Lower leg skin (tissue), 4 donors: ENCODE measurements around the gene MRPS16. TPM values are rescaled to one million over a fixed set of nuclear protein-coding genes. Genes with fewer than 3 reads are reported as not detected.
A peak's percentile ranks its signal among the peaks of the same experiment; 100 is the strongest.
"Not testable (repeated sequence)": the region's sequence is repeated elsewhere in the genome, so short reads cannot be mapped to it uniquely, and the experiment has no call there.

Source experiments
- DNase-seq, 2 donors: peaks; one replicate each; pipeline ENCODE4 v3.0.0-alpha.2; 2019; ENCODE audit warnings: low spot score in 2 of 2
- H3K4me3 ChIP-seq: fragments of 200-600 bp; sonication (generic); 2 replicates; pipeline ENCODE4 v1.5.1; 2017; ENCODE audit warnings: mild to moderate bottlenecking, low read depth; ENCODE audit not compliant: poor library complexity, severe bottlenecking
- CTCF ChIP-seq, 3 donors: fragments of 450-650 bp; IDR thresholded peaks; one replicate each; pipeline ENCODE4 v1.5.1; 2016; ENCODE audit warnings: antibody characterized with exemption in 3 of 3, mild to moderate bottlenecking in 3 of 3, moderate library complexity in 2 of 3
- POLR2A ChIP-seq, 2 donors: fragments of 450-650 bp; IDR thresholded peaks; one replicate each; pipeline ENCODE4 v1.6.1; 2016 to 2017; ENCODE audit warnings: antibody characterized with exemption in 2 of 2, mild to moderate bottlenecking in 1 of 2, moderate library complexity in 1 of 2
- WGBS, 2 donors: methylation state at CpG; one replicate each; pipeline ENCODE4 v1.1.5; 2018; 5-methylcytosine and 5-hydroxymethylcytosine counted together
- intact Hi-C: fragments of 100-400 bp; cut with DNase I; formaldehyde crosslinking; loops from one replicate; pipeline ENCODE4 v1.15.0; 2023; ENCODE audit warnings: low total_unique reads
- total RNA-seq, 4 donors: library from RNA; depleted of rRNA; stranded (reverse); fragments of >200 nt; gene quantifications; one replicate each; pipeline ENCODE4 v1.1.0, GENCODE V29; 2016

The MRPS16 gene
- total RNA-seq, 4 donors from 2014 or later: 25.3 to 43.3 (median 40.0) TPM

DNA sequence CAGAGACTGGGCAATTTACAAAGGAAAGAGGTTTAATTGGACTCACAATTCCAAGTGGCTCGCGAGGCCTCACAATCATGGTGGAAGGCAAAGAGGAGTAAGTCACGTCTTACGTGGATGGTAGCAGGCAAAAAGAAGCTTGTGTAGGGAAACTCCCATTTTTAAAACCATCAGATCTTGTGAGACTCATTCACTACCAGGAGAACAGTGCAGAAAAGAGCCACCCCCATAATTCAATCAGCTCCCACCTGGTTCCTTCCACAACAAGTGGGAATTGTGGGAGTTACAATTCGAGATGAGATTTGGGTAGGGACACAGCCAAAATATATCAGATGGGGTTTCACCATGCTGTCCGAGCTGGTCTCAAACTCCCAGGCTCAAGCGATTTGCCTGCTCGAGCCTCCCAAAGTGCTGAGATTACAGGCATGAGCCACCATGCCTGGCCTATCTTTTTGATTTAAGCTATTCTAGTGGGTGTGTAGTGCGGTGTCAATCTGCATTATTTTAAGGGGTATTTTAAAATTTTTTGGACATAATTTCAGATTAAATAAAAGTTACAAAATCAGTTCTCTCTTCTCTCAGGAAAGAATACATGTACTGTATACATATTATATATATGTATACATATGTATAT lies 9.0 kb upstream of the MRPS16 start:
- TF ChIP-seq CTCF (IDR thresholded peaks at IDR 0.05): no peak
- no peak for TF ChIP-seq POLR2A (IDR thresholded peaks at IDR 0.05)
- H3K4me3 ChIP-seq: no peak overlapping the region
- 90 to 92% methylated on average over 9 of the region's 9 CpGs for WGBS, 2 donors
- intact Hi-C loops: no loop called here
- no peak for DNase-seq

DNA sequence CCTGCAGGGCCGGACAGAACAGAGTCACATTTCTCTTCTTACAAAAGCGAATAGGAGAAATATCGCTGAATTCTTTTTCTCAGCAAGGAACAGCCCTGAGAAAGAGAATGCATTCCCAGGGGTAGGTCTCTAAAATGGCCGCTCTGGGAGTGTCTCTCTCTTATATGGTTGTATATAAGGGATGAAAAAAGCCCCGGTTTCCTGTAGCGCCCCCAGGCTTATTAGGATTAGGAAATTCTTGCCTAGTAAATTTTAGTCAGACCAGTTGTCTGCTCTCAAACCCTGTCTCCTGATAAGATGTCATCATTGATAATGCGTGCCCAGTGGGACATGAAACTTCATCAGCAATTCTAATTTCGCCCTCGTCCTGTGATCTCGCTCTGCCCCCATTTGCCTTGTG lies 6.2 kb upstream of the MRPS16 start:
- WGBS, 2 donors: 93 to 94% methylated on average over 10 of the region's 10 CpGs
- DNase-seq, H3K4me3 ChIP-seq, intact Hi-C loops: not testable (repeated sequence)

DNA sequence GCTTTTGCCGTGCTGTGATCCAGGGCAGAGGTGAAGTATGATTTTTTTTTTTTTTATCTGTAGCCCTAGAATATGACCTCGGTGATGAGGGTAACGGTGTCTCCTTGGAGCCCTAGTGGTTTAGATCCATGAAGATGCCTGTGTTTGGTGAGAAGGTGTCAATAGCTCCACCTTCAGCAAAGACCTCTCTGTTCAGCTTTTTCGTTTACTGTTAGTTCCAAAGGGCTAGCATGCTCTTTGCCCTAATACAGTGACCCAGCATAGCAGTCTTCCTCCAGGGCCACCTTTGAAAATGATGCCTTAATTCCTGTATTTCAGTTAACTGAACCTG lies 746 bp upstream of the MRPS16 start:
- WGBS, 2 donors: 1 to 3% methylated on average over 4 of the region's 4 CpGs
- DNase-seq: no peak
- peak overlapping the region; percentile 71 for H3K4me3 ChIP-seq
- TF ChIP-seq POLR2A (IDR thresholded peaks at IDR 0.05) (no peak), CTCF (IDR thresholded peaks at IDR 0.05) (no peak)
- intact Hi-C loops: no loop called here

DNA sequence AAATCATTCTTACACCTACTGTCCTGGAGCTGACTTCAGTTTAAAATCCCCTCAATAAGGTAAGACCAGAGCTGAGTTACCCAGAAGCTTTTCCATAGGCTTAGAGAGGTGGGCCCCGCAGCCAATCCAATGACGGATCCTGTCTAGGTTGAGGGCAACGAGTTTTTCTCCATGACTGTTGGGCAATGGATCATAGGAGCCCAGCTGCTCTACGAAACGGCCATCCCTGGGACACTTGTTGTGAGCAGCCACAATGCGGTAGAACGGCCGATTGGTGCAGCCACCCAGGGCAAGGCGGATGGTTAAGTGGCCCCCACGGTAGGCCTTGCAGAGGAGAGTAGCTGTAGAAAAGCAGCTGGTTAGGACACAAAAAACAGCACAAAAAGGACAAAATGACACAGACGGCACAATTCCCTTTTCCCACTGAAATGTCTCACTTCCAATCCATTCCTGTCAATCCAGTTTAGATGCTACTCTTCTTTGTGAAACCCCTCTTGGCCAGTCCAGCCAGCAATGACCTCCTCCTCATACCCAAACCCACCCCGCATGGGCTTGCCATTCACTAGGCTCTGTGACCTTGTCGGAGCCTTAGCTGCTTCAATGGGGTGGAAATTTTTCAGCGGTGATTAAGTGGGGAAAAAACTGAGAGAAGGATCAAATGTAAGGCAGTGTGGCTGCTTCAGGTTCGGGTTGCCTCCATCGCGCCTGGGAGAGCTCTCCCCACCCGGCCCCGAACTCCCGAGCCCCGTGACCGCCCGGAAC lies 580 bp downstream of the MRPS16 start:
- TF ChIP-seq CTCF (IDR thresholded peaks at IDR 0.05): no peak
- no peak for TF ChIP-seq POLR2A (IDR thresholded peaks at IDR 0.05)
- no peak for DNase-seq
- peak overlapping the region; percentile 71 for H3K4me3 ChIP-seq
- WGBS, 2 donors: 24 to 25% methylated on average over 14 to 18 of the region's 23 CpGs
- intact Hi-C loops: no loop called here

DNA sequence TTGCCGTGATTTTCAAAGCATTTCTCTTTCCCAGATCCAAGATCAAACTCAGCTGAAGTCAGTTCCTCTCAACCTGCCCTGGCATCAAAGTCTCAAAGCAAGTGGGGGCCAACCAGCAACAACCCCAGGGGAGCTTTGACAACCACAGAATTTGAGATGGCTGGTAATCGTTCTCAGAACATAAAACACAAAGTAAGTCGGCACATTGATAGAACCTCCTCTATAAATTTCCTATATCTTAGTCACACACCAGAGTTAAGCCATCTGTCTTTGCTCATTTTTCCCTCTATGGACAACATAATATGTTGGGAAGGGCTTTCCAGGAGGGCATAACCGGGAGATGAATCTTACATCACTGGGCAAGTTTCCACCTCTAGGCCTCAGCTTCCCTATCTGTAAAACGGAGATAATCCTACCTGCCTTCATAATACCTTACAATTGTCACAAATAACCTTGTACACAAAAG lies 4.2 kb downstream of the MRPS16 start:
- DNase-seq: no peak
- intact Hi-C loops: no loop called here
- no peak overlapping the region for H3K4me3 ChIP-seq
- TF ChIP-seq CTCF (IDR thresholded peaks at IDR 0.05): no peak
- no peak for TF ChIP-seq POLR2A (IDR thresholded peaks at IDR 0.05)
- 78% methylated on average over 5 of the region's 5 CpGs for WGBS, 2 donors

- no peak overlapping the region for H3K4me3 ChIP-seq
- intact Hi-C loops: no loop called here
- 39 to 47% methylated on average over 4 of the region's 4 CpGs for WGBS, 2 donors
- no peak for DNase-seq
- TF ChIP-seq CTCF (IDR thresholded peaks at IDR 0.05): no peak
- TF ChIP-seq POLR2A (IDR thresholded peaks at IDR 0.05): no peak
Measured at GRCh38 chr10:73247509-73248258, 4.8 kb downstream of the MRPS16 start.
